ENCODE data around the gene MYO1D. TPM values are rescaled to one million over a fixed set of nuclear protein-coding genes. Genes with fewer than 3 reads are reported as not detected.

Gene MYO1D
- total RNA-seq, 6 donors from 2014 or later: 63.0 to 139 (median 91.9) TPM

- no peak for TF ChIP-seq POLR2A (IDR thresholded peaks at IDR 0.05)
- TF ChIP-seq POLR2AphosphoS5 (IDR thresholded peaks at IDR 0.05): no peak
- no peak for TF ChIP-seq EP300 (IDR thresholded peaks at IDR 0.05)
- TF ChIP-seq CTCF (IDR thresholded peaks at IDR 0.05): no peak
- Histone ChIP-seq H3K9me3 (no peaks in the 10 kb centered on the region), H3K27ac (no peak overlapping the region), H3K4me1 (no peaks in the 10 kb centered on the region), H3K36me3 (no peaks in the 10 kb centered on the region), H3K4me3 (no peak overlapping the region), H3K27me3 (no peaks in the 10 kb centered on the region)
- ATAC-seq (ENCODE audit: low FRiP score in 2 of 2) (no peak), DNase-seq (no peak)
- 89 to 90% methylated on average over 2 of the region's 2 CpGs for WGBS, 2 donors
Measured at GRCh38 chr17:32835291-32835761, 41.6 kb downstream of the MYO1D start.

GRCh38 chr17:32834104-32834503 is 42.8 kb downstream of the MYO1D start:
- DNase-seq (no peak), ATAC-seq (ENCODE audit: low FRiP score in 2 of 2) (no peak)
- Histone ChIP-seq H3K4me3 (no peak overlapping the region), H3K36me3 (no peaks in the 10 kb centered on the region), H3K9me3 (no peaks in the 10 kb centered on the region), H3K27ac (no peak overlapping the region), H3K27me3 (no peaks in the 10 kb centered on the region), H3K4me1 (peaks cover 0 to 4% (median 0%) of the 10 kb centered on the region in 4 donors)
- TF ChIP-seq POLR2AphosphoS5 (IDR thresholded peaks at IDR 0.05): no peak
- TF ChIP-seq CTCF (IDR thresholded peaks at IDR 0.05): no peak
- TF ChIP-seq EP300 (IDR thresholded peaks at IDR 0.05): no peak
- no peak for TF ChIP-seq POLR2A (IDR thresholded peaks at IDR 0.05)
- WGBS, 2 donors: 98 to 99% methylated on average over 2 of the region's 2 CpGs

GRCh38 chr17:32833526-32833925 is 43.4 kb downstream of the MYO1D start:
- 88 to 93% methylated on average over 4 of the region's 4 CpGs for WGBS, 2 donors
- ATAC-seq (ENCODE audit: low FRiP score in 2 of 2) (no peak), DNase-seq (no peak)
- H3K27ac ChIP-seq: no peak overlapping the region
- no peak overlapping the region for H3K4me3 ChIP-seq
- H3K4me1 ChIP-seq: peaks cover 0 to 10% (median 1%) of the 10 kb centered on the region in 4 donors
- H3K36me3 ChIP-seq: no peaks in the 10 kb centered on the region
- no peaks in the 10 kb centered on the region for H3K9me3 ChIP-seq
- H3K27me3 ChIP-seq: no peaks in the 10 kb centered on the region
- TF ChIP-seq POLR2AphosphoS5 (IDR thresholded peaks at IDR 0.05) (no peak), POLR2A (IDR thresholded peaks at IDR 0.05) (no peak), EP300 (IDR thresholded peaks at IDR 0.05) (no peak), CTCF (IDR thresholded peaks at IDR 0.05) (no peak)

GRCh38 chr17:32833076-32833475 is 43.8 kb downstream of the MYO1D start:
- no peak overlapping the region for H3K27ac ChIP-seq
- no peaks in the 10 kb centered on the region for H3K36me3 ChIP-seq
- no peak for TF ChIP-seq POLR2A (IDR thresholded peaks at IDR 0.05)
- no peak for TF ChIP-seq EP300 (IDR thresholded peaks at IDR 0.05)
- TF ChIP-seq POLR2AphosphoS5 (IDR thresholded peaks at IDR 0.05): no peak
- TF ChIP-seq CTCF (IDR thresholded peaks at IDR 0.05): no peak
- peaks cover 0 to 10% (median 2%) of the 10 kb centered on the region in 4 donors for H3K4me1 ChIP-seq
- ATAC-seq (ENCODE audit: low FRiP score in 2 of 2): no peak
- H3K27me3 ChIP-seq: no peaks in the 10 kb centered on the region
- no peaks in the 10 kb centered on the region for H3K9me3 ChIP-seq
- no peak for DNase-seq
- WGBS, 2 donors: 77 to 78% methylated on average over 5 of the region's 5 CpGs
- no peak overlapping the region for H3K4me3 ChIP-seq

GRCh38 chr17:32831627-32832243 is 45.2 kb downstream of the MYO1D start:
- H3K9me3 ChIP-seq: no peaks in the 10 kb centered on the region
- DNase-seq (no peak), ATAC-seq (ENCODE audit: low FRiP score in 2 of 2) (no peak)
- H3K36me3 ChIP-seq: no peaks in the 10 kb centered on the region
- H3K27ac ChIP-seq: no peak overlapping the region
- no peak overlapping the region for H3K4me3 ChIP-seq
- 87 to 94% methylated on average over 2 of the region's 2 CpGs for WGBS, 2 donors
- no peak for TF ChIP-seq POLR2A (IDR thresholded peaks at IDR 0.05)
- no peak for TF ChIP-seq CTCF (IDR thresholded peaks at IDR 0.05)
- no peak for TF ChIP-seq EP300 (IDR thresholded peaks at IDR 0.05)
- TF ChIP-seq POLR2AphosphoS5 (IDR thresholded peaks at IDR 0.05): no peak
- no peaks in the 10 kb centered on the region for H3K27me3 ChIP-seq
- peaks cover 0 to 12% (median 2%) of the 10 kb centered on the region in 4 donors for H3K4me1 ChIP-seq
